Measurements from ENCODE around the gene GATA5.

The GATA5 gene

GRCh38 chr20:62475772-62476055 lies at the start of gene GATA5:
Gene GATA5, minus strand, starts transcription at chr20:62475995. Its CDS starts 474 bp downstream, at chr20:62475521.
- in situ Hi-C loops (cut with MboI; ENCODE audit: low sequenced_read_pairs), result loop anchor here (25.0 kb wide), 1 partner anchor 312 kb away; the partner anchor contains the start of gene MRGBP

GRCh38 chr20:62525014-62525413 lies 49.2 kb upstream of the GATA5 start:
- in situ Hi-C loops (cut with MboI; ENCODE audit: low sequenced_read_pairs), result no loop called here

GRCh38 chr20:62524505-62524911 lies 48.7 kb upstream of the GATA5 start:
- in situ Hi-C loops (cut with MboI; ENCODE audit: low sequenced_read_pairs), result no loop called here

- in situ Hi-C loops (cut with MboI; ENCODE audit: low sequenced_read_pairs), result no loop called here
Observed at GRCh38 chr20:62523473-62524203, 47.8 kb upstream of the GATA5 start.

GRCh38 chr20:62522748-62523396 lies 47.1 kb upstream of the GATA5 start:
- in situ Hi-C loops (cut with MboI; ENCODE audit: low sequenced_read_pairs), result no loop called here

GRCh38 chr20:62519826-62520225 lies 44.0 kb upstream of the GATA5 start:
- in situ Hi-C loops (cut with MboI; ENCODE audit: low sequenced_read_pairs), result no loop called here

- in situ Hi-C loops (cut with MboI; ENCODE audit: low sequenced_read_pairs), result no loop called here
Observed at GRCh38 chr20:62518911-62519310, 43.1 kb upstream of the GATA5 start.

GRCh38 chr20:62517901-62518610 lies 42.3 kb upstream of the GATA5 start:
- in situ Hi-C loops (cut with MboI; ENCODE audit: low sequenced_read_pairs), result no loop called here

- in situ Hi-C loops (cut with MboI; ENCODE audit: low sequenced_read_pairs), result no loop called here
Observed at GRCh38 chr20:62517168-62517567, 41.4 kb upstream of the GATA5 start.

GRCh38 chr20:62516338-62516737 lies 40.5 kb upstream of the GATA5 start:
- in situ Hi-C loops (cut with MboI; ENCODE audit: low sequenced_read_pairs), result no loop called here

- in situ Hi-C loops (cut with MboI; ENCODE audit: low sequenced_read_pairs), result no loop called here
Observed at GRCh38 chr20:62515826-62516225, 40.0 kb upstream of the GATA5 start.

- in situ Hi-C loops (cut with MboI; ENCODE audit: low sequenced_read_pairs), result no loop called here
Observed at GRCh38 chr20:62515280-62515679, 39.5 kb upstream of the GATA5 start.

GRCh38 chr20:62513991-62514390 lies 38.2 kb upstream of the GATA5 start:
- in situ Hi-C loops (cut with MboI; ENCODE audit: low sequenced_read_pairs), result no loop called here

- in situ Hi-C loops (cut with MboI; ENCODE audit: low sequenced_read_pairs), result no loop called here
Observed at GRCh38 chr20:62511915-62512610, 36.3 kb upstream of the GATA5 start.

- in situ Hi-C loops (cut with MboI; ENCODE audit: low sequenced_read_pairs), result no loop called here
Observed at GRCh38 chr20:62511300-62511914, 35.6 kb upstream of the GATA5 start.

- in situ Hi-C loops (cut with MboI; ENCODE audit: low sequenced_read_pairs), result loop anchor here (10.0 kb wide), 1 partner anchor 106 kb away; no protein-coding TSS in a partner anchor
Observed at GRCh38 chr20:62508641-62509051, 32.9 kb upstream of the GATA5 start.

- in situ Hi-C loops (cut with MboI; ENCODE audit: low sequenced_read_pairs), result loop anchor here (10.0 kb wide), 1 partner anchor 107 kb away; no protein-coding TSS in a partner anchor
Observed at GRCh38 chr20:62507991-62508640, 32.3 kb upstream of the GATA5 start.

- in situ Hi-C loops (cut with MboI; ENCODE audit: low sequenced_read_pairs), result loop anchor here (10.0 kb wide), 1 partner anchor 107 kb away; no protein-coding TSS in a partner anchor
Observed at GRCh38 chr20:62507323-62507722, 31.5 kb upstream of the GATA5 start.

- in situ Hi-C loops (cut with MboI; ENCODE audit: low sequenced_read_pairs), result loop anchor here (10.0 kb wide), 1 partner anchor 108 kb away; no protein-coding TSS in a partner anchor
Observed at GRCh38 chr20:62506791-62507190, 31.0 kb upstream of the GATA5 start.

- in situ Hi-C loops (cut with MboI; ENCODE audit: low sequenced_read_pairs), result loop anchor here (10.0 kb wide), 1 partner anchor 109 kb away; no protein-coding TSS in a partner anchor
Observed at GRCh38 chr20:62506087-62506486, 30.3 kb upstream of the GATA5 start.
